Measurements from ENCODE around the gene CFAP61. TPM values are rescaled to one million over a fixed set of nuclear protein-coding genes. Genes with fewer than 3 reads are reported as not detected.

Gene CFAP61
- total RNA-seq, 5 donors from 2014 or later (not counting 1 experiment from before 2014, with no cell fraction given), result not detected

DNA sequence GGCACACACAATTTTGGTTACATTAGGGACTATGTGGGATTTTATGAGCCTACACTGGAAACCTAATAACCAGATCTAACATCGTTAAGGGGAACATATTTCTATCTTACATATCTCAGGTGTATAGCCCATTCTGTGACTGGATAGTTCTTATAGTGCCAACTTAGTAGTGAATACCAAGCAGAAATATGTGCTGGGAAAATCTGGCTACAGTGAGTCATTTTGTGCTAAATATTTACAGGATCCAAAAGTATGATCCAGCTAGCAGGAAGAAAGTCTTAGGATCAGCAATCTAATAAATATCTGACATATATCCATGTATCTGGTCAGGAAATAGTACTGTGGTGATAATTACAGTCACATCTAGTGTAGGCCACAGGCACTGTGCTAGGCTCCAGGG is 221.0 kb downstream of the CFAP61 start:
- H3K27ac Mint-ChIP-seq, result no peak overlapping the region

DNA sequence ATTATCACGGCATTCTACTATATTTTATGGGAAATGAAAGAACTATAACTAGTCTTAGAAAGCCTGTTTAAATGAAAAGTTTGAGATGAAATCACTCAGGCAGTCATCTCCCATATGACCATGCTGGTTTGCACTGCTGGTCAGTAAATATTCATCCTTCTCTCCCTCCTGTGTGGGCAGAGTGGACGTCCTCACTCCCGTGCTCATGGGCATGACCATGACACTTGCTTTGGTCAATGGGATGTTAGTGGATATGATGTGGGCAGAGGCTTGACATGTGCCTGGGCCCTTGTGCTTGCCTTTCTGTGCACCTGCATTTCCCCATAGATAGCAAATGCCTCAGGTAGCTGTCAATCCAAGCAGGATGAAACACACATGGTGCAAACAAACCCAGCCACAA is 222.5 kb downstream of the CFAP61 start:
- H3K4me1 ChIP-seq (ENCODE audit: control insufficient read depth in 1 of 2, extremely low read depth in 1 of 2, insufficient read depth in 2 of 2, low read length in 2 of 2), result no peaks in the 10 kb centered on the region
- Mint-ChIP-seq H3K27me3 (peaks cover 15 to 16% of the 10 kb centered on the region in 2 donors), H3K9me3 (no peaks in the 10 kb centered on the region), H3K4me1 (peaks cover 0 to 6% (median 4%) of the 10 kb centered on the region in 3 donors), H3K27ac (no peak overlapping the region), H3K4me3 (no peak overlapping the region), H3K36me3 (no peaks in the 10 kb centered on the region)
- DNase-seq (no peak), ATAC-seq (replicated peaks in 1 of 4) (no peak)
- H3K4me3 ChIP-seq (ENCODE audit: control insufficient read depth in 1 of 2, extremely low read depth in 1 of 2, low read length in 1 of 2), result no peak overlapping the region
- H3K27ac ChIP-seq (ENCODE audit: low read length), result no peak overlapping the region
- WGBS (ENCODE audit: insufficient coverage), result no CpG with 5 or more reads among the region's 3 CpGs
- no peaks in the 10 kb centered on the region for H3K36me3 ChIP-seq (ENCODE audit: control insufficient read depth in 2 of 2, extremely low read depth in 1 of 2, insufficient read depth in 1 of 2, low read length in 1 of 2)
- peaks cover 0 to 9% of the 10 kb centered on the region in 2 experiments for H3K27me3 ChIP-seq (replicated peaks in 1 of 2; ENCODE audit: control insufficient read depth in 2 of 2, extremely low read depth in 1 of 2, insufficient read depth in 2 of 2, low read length in 1 of 2)
- POLR2A ChIA-PET, result no interaction called here
- CTCF ChIA-PET, result no interaction called here
- no peaks in the 10 kb centered on the region for H3K9me3 ChIP-seq

More for the DNA sequence above, 221.0 kb downstream of the CFAP61 start:
- Histone ChIP-seq H3K27ac (ENCODE audit: low read length) (no peak overlapping the region), H3K27me3 (replicated peaks in 1 of 2; ENCODE audit: control insufficient read depth in 2 of 2, extremely low read depth in 1 of 2, insufficient read depth in 2 of 2, low read length in 1 of 2) (peaks cover 0 to 9% of the 10 kb centered on the region in 2 experiments), H3K36me3 (ENCODE audit: control insufficient read depth in 2 of 2, extremely low read depth in 1 of 2, insufficient read depth in 1 of 2, low read length in 1 of 2) (no peaks in the 10 kb centered on the region), H3K4me1 (ENCODE audit: control insufficient read depth in 1 of 2, extremely low read depth in 1 of 2, insufficient read depth in 2 of 2, low read length in 2 of 2) (no peaks in the 10 kb centered on the region), H3K4me3 (ENCODE audit: control insufficient read depth in 1 of 2, extremely low read depth in 1 of 2, low read length in 1 of 2) (no peak overlapping the region), H3K9me3 (no peaks in the 10 kb centered on the region)
- POLR2A ChIA-PET, result no interaction called here
- H3K36me3 Mint-ChIP-seq, result no peaks in the 10 kb centered on the region
- peaks cover 13 to 14% of the 10 kb centered on the region in 2 donors for H3K27me3 Mint-ChIP-seq
- no peak for ATAC-seq (replicated peaks in 1 of 4)
- no peak overlapping the region for H3K4me3 Mint-ChIP-seq
- no CpG with 5 or more reads among the region's 1 CpG for WGBS (ENCODE audit: insufficient coverage)
- no peak for DNase-seq
- H3K4me1 Mint-ChIP-seq, result peaks cover 0 to 6% (median 4%) of the 10 kb centered on the region in 3 donors
- H3K9me3 Mint-ChIP-seq, result no peaks in the 10 kb centered on the region
- CTCF ChIA-PET, result no interaction called here

DNA sequence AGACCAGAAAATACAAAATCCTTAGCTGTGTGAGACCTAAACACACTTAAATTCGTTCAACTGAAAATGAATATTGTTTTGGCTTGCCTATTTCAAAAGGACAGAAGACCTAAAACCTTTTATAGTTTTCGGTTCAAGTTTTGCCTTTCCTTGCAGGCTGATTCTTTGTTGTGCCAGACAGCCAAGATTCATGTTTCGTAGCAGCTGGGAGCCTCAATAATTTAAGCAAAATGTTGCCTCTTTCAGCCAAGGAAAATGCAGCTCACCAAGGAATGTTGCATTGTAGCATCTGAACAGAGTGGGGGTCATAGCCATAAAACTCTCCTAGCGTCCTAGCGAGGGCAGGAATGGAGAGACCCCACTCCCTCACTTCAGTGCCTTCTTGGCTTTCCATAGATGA is 223.3 kb downstream of the CFAP61 start:
- Mint-ChIP-seq H3K4me3 (no peak overlapping the region), H3K27ac (no peak overlapping the region), H3K27me3 (peaks cover 15 to 16% of the 10 kb centered on the region in 2 donors), H3K9me3 (no peaks in the 10 kb centered on the region), H3K4me1 (peaks cover 0 to 6% (median 4%) of the 10 kb centered on the region in 3 donors), H3K36me3 (no peaks in the 10 kb centered on the region)
- Histone ChIP-seq H3K27me3 (replicated peaks in 1 of 2; ENCODE audit: control insufficient read depth in 2 of 2, extremely low read depth in 1 of 2, insufficient read depth in 2 of 2, low read length in 1 of 2) (peaks cover 0 to 9% of the 10 kb centered on the region in 2 experiments), H3K9me3 (no peaks in the 10 kb centered on the region), H3K4me3 (ENCODE audit: control insufficient read depth in 1 of 2, extremely low read depth in 1 of 2, low read length in 1 of 2) (no peak overlapping the region), H3K36me3 (ENCODE audit: control insufficient read depth in 2 of 2, extremely low read depth in 1 of 2, insufficient read depth in 1 of 2, low read length in 1 of 2) (no peaks in the 10 kb centered on the region), H3K4me1 (ENCODE audit: control insufficient read depth in 1 of 2, extremely low read depth in 1 of 2, insufficient read depth in 2 of 2, low read length in 2 of 2) (no peaks in the 10 kb centered on the region), H3K27ac (ENCODE audit: low read length) (no peak overlapping the region)
- ATAC-seq (replicated peaks in 1 of 4) (no peak), DNase-seq (no peak)
- CTCF ChIA-PET, result no interaction called here
- POLR2A ChIA-PET, result no interaction called here
- 70% methylated on average over 3 of the region's 5 CpGs for WGBS (ENCODE audit: insufficient coverage)

DNA sequence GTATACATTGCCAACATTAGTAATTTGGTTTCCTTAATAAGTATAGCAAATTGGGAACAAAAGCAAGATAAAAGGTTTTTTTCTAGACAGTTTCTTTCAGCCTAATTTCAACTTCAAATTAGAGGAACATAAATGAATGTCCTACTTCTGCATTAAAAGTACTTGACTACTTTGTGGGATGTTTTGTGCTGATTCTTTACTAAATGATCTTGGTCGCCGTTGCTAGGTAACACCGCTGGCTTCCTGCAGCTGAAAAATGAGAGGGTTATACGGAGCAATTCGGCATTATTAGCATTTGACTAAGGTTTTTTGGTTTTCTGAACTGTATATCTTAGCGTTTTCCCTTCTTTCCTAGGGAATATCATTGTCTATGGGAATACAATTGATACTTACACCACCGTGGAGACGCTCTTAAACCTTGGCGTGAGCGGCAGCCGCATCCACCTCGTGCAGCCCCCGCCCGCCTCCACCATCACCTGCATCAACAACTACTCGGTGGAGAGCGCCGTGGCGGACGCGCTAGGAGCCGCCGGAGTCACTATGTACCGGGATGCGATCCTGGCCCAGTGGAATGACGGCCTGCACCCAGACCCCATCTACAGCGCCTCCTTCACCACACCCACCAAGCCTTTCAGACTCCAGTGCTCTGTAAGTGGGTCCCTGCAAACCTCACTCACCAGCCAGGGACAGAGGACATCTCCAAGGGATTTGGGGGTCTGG is 224.6 kb downstream of the CFAP61 start:
- Histone ChIP-seq H3K4me3 (ENCODE audit: control insufficient read depth in 1 of 2, extremely low read depth in 1 of 2, low read length in 1 of 2) (no peak overlapping the region), H3K27me3 (replicated peaks in 1 of 2; ENCODE audit: control insufficient read depth in 2 of 2, extremely low read depth in 1 of 2, insufficient read depth in 2 of 2, low read length in 1 of 2) (peaks cover 0 to 9% of the 10 kb centered on the region in 2 experiments), H3K27ac (ENCODE audit: low read length) (no peak overlapping the region), H3K36me3 (ENCODE audit: control insufficient read depth in 2 of 2, extremely low read depth in 1 of 2, insufficient read depth in 1 of 2, low read length in 1 of 2) (no peaks in the 10 kb centered on the region), H3K4me1 (ENCODE audit: control insufficient read depth in 1 of 2, extremely low read depth in 1 of 2, insufficient read depth in 2 of 2, low read length in 2 of 2) (no peaks in the 10 kb centered on the region), H3K9me3 (no peaks in the 10 kb centered on the region)
- ATAC-seq (replicated peaks in 1 of 4), result no peak
- ChIA-PET POLR2A (no interaction called here), CTCF (no interaction called here)
- H3K27me3 Mint-ChIP-seq, result peaks cover 14 to 15% of the 10 kb centered on the region in 2 donors
- WGBS (ENCODE audit: insufficient coverage), result 24% methylated on average over 23 of the region's 26 CpGs
- no peaks in the 10 kb centered on the region for H3K36me3 Mint-ChIP-seq
- no peak for DNase-seq
- no peak overlapping the region for H3K27ac Mint-ChIP-seq
- H3K4me1 Mint-ChIP-seq, result peaks cover 0 to 6% (median 4%) of the 10 kb centered on the region in 3 donors
- no peak overlapping the region for H3K4me3 Mint-ChIP-seq
- no peaks in the 10 kb centered on the region for H3K9me3 Mint-ChIP-seq

DNA sequence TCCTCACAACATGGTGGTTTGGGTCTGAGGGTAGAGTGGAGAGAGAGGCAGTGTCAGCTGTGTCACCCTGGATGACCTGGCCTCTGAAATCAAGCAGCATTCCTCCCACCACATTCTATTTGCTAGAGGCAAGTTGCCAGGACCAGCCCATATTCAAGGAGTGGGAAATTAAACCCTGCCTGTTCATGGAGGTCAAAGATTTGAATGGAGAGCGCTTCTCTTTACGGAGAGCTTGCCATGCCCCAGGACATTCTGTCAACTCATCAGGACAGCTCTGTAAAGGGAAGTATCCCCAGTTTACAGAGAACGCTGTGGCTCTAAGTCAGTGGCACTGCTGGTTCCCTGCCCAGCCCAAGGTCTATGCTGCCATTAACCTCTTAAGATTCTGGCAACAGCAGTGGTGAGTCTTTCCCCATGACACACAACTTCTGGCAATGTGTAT is 225.6 kb downstream of the CFAP61 start:
- peaks cover 12 to 14% of the 10 kb centered on the region in 2 donors for H3K27me3 Mint-ChIP-seq
- Histone ChIP-seq H3K27me3 (replicated peaks in 1 of 2; ENCODE audit: control insufficient read depth in 2 of 2, extremely low read depth in 1 of 2, insufficient read depth in 2 of 2, low read length in 1 of 2) (peaks cover 0 to 9% of the 10 kb centered on the region in 2 experiments), H3K27ac (ENCODE audit: low read length) (no peak overlapping the region), H3K4me3 (ENCODE audit: control insufficient read depth in 1 of 2, extremely low read depth in 1 of 2, low read length in 1 of 2) (no peak overlapping the region), H3K36me3 (ENCODE audit: control insufficient read depth in 2 of 2, extremely low read depth in 1 of 2, insufficient read depth in 1 of 2, low read length in 1 of 2) (no peaks in the 10 kb centered on the region), H3K9me3 (no peaks in the 10 kb centered on the region), H3K4me1 (ENCODE audit: control insufficient read depth in 1 of 2, extremely low read depth in 1 of 2, insufficient read depth in 2 of 2, low read length in 2 of 2) (no peaks in the 10 kb centered on the region)
- POLR2A ChIA-PET, result no interaction called here
- no peaks in the 10 kb centered on the region for H3K36me3 Mint-ChIP-seq
- CTCF ChIA-PET, result no interaction called here
- peaks cover 0 to 6% (median 4%) of the 10 kb centered on the region in 3 donors for H3K4me1 Mint-ChIP-seq
- H3K4me3 Mint-ChIP-seq, result no peak overlapping the region
- 97% methylated on average over 3 of the region's 3 CpGs for WGBS (ENCODE audit: insufficient coverage)
- no peaks in the 10 kb centered on the region for H3K9me3 Mint-ChIP-seq
- no peak overlapping the region for H3K27ac Mint-ChIP-seq
- ATAC-seq (replicated peaks in 1 of 4) (no peak), DNase-seq (no peak)

DNA sequence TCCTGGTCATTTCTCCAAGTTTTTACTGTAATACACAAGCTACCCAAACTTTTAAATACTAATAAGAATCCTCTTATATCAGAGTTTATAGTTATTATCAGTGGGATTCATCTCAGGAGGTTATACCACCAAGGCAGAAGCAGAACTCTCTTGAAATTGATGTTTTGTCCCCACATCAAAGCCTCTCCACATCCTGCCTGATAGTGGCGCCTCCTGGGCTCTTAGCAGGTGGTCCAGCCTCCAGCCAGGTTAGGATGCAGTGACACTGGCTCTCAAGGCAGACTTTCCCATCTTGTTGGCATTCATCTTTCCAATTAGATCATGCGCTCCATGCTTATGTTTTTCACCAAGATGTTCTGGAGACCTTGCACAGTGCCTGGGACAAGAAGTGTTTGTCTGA is 233.7 kb downstream of the CFAP61 start:
- no peak overlapping the region for H3K27ac ChIP-seq (ENCODE audit: low read length)
- H3K9me3 ChIP-seq, result no peaks in the 10 kb centered on the region
- H3K4me3 Mint-ChIP-seq, result no peak overlapping the region
- no peaks in the 10 kb centered on the region for H3K36me3 Mint-ChIP-seq
- POLR2A ChIA-PET, result interaction anchor here in 1 of 2 donors (0.6 kb wide), 1 partner anchor 50 kb away, joined by 3 read pairs; no protein-coding TSS in a partner anchor
- no peaks in the 10 kb centered on the region for H3K4me1 Mint-ChIP-seq
- no peak for DNase-seq
- peaks cover 8 to 28% of the 10 kb centered on the region in 2 donors for H3K27me3 Mint-ChIP-seq
- CTCF ChIA-PET, result interaction anchor here in 1 of 2 donors (0.7 kb wide), 1 partner anchor 202 kb away, joined by 7 read pairs; no protein-coding TSS in a partner anchor
- H3K4me1 ChIP-seq (ENCODE audit: control insufficient read depth in 1 of 2, extremely low read depth in 1 of 2, insufficient read depth in 2 of 2, low read length in 2 of 2), result no peaks in the 10 kb centered on the region
- H3K27me3 ChIP-seq (replicated peaks in 1 of 2; ENCODE audit: control insufficient read depth in 2 of 2, extremely low read depth in 1 of 2, insufficient read depth in 2 of 2, low read length in 1 of 2), result peaks cover 0 to 3% of the 10 kb centered on the region in 2 experiments
- ATAC-seq (replicated peaks in 1 of 4), result no peak
- no peak overlapping the region for H3K27ac Mint-ChIP-seq
- no peaks in the 10 kb centered on the region for H3K36me3 ChIP-seq (ENCODE audit: control insufficient read depth in 2 of 2, extremely low read depth in 1 of 2, insufficient read depth in 1 of 2, low read length in 1 of 2)
- H3K4me3 ChIP-seq (ENCODE audit: control insufficient read depth in 1 of 2, extremely low read depth in 1 of 2, low read length in 1 of 2), result no peak overlapping the region
- no peaks in the 10 kb centered on the region for H3K9me3 Mint-ChIP-seq
- WGBS (ENCODE audit: insufficient coverage), result 0% methylated on average over 1 of the region's 2 CpGs

All from T-cell (primary cell).